GM19193 (cell line): ENCODE data around the gene THAP2.

Experiments used
- POLR2A ChIP-seq: IDR thresholded peaks from 4 replicates; pipeline ENCODE4 v1.6.1; 2011; ENCODE audit not compliant: insufficient read depth, insufficient read length; ENCODE audit errors: extremely low read depth

The THAP2 gene

DNA sequence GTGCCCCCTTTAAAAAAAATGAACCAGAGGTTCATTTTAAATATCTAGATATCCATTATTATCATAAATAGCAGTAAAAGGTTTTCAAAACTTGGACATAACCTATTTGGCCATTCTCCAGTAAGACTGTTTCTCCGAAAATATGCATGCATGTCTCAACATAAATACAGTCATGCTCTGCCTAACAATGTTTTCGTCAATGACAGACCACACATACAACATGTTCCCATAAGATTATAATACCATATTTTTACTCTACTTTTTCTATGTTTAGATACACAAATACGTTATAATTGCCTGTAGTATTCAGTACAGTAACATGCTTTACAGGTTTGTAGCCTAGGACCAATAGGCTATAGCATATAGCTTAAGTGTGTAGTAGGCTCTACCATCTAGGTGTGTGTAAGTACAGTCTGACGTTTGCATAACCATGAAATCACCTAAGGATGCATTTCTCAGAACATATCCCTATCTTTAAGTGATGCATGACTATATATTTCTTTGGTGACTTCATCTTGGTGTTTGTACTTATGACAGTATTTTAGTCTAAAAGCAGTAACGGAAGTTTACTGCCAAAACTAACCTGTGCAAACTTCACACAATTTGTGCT is 25.0 kb downstream of the THAP2 start:
- TF ChIP-seq POLR2A: no peak

DNA sequence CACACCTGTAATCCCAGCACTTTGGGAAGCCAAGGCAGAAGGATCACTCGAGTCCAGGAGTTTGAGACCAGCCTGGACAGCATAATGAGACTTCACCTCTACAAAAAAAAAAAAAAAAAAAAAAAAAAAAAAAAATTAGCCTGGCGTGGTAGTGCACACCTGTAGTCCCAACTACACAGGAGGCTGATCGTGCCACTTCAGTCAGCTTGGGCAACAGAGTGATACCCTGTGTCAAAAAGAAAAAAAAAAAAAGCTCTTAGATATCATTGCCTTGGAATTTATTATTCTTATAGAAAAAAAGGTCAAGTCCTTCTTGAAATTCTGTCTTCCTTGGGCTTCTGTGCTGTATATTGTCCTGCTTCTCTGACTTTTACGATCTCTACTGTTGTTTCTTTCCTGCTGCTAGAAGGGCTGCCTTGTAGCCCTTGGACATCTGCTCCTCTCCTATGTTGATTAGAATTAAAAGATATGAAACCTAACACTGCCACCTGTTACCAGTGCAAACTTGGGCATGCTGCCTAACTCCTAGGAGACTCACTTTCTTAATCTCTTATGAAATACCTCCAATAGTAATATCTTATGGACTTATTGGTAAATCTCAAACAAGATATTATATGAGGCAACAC is 27.5 kb downstream of the THAP2 start:
- no peak for TF ChIP-seq POLR2A

DNA sequence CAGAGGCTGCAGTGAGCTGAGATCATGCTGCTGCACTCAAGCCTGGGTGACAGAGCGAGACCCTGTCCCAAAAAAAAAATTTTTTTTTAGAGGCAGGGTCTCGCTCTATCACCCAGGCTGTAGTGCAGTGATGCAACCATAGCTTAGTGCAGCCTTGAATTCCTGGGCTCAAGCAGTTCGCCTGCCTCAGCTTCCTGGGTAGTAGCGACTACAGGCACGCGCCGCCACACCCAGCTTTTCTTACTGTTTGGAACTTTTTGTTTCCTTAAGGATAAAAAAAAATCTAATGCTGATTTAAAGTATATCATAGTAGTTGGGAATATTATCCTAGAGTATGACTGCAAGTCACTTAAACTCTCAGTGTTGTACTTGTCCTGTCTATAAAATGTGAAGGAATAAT is 29.0 kb downstream of the THAP2 start:
- no peak for TF ChIP-seq POLR2A

DNA sequence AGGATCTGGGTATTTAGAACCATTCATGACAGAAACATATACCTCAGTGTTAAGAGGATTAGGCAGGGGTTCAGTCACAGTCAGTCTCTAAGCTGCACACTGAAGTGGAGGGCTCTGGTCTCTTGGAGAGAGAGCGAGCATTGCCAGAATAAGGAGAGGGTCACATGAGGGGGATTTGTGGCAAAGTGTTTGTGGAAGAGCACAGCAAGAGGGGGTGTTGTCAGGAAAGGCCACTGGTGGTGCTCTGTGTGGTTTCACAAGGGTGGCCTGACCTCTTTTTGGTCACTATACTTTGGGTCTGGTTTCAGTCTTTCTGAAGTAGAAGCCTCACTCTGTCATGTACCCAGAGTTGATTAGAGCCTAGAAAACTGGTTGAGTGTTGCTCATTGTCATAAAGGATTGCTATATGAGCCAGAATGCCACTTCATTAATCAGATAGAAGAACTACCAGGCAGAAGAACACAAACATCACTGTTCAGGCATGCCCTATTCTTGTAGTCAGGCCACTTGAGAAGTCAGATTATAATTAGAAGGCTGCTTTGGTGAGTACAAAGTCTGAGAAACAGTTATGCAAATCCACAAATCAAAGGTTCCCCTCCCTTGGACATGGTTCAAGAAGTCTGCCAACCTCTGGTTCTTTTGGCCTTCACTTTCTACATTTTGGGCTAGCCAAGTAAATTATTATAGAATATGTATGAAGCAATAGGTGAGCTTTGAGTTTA is 30.2 kb downstream of the THAP2 start:
- TF ChIP-seq POLR2A: peak; percentile 17

DNA sequence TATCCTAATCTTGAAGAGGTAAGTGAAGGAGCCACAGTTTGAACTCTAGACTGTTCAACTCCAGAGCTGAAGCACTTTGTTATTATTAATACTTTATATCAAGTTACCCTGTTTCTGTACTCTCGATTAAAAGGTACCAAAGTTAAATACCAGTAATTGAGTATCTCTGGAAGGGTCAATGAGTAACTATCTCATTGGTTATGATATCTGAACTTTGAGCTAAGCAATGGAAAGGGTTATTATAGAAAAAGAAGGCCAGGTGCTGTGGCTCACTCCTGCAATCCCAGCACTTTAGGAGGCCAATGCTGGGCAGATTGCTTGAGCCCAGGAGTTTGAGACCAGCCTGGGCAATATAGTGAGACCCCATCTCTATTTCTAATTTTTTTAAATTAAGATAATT is 31.7 kb downstream of the THAP2 start:
- TF ChIP-seq POLR2A: no peak

DNA sequence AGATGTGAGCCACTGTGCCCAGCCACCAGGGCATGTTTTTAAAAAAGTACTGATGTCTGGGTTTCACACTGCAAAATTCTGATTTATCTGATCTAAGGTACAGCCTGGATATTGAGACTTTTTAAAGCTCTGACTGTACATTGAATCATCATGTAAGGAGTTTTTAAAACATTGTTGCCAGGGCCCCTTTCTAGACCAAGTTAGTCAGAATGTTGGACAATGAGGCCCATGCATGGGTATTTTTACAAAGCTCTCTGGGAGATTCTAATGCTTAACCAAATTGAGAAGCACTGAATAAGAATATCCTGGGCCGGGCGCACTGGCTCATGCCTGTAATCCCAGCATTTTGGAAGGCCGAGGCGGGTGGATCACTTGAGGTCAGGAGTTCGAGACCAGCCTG is 38.5 kb downstream of the THAP2 start:
- TF ChIP-seq POLR2A: no peak

DNA sequence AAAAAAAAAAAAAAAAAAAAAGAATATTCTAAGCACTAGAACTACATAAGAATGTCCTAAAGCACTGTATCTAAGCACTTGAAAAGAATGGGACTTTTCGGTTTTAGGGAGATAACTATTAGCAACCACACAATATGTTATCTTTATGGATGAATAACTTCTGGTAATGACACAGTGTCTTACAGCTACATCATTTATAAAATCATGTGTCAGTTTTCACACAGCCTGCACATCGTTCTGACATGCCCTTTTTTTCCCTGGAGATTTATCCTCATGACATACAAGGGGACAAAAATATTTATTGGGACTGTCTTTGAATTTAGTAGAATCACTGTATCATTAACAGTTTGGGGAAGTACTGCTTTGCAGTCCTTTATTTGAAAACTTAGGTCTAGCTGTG is 39.1 kb downstream of the THAP2 start:
- no peak for TF ChIP-seq POLR2A

DNA sequence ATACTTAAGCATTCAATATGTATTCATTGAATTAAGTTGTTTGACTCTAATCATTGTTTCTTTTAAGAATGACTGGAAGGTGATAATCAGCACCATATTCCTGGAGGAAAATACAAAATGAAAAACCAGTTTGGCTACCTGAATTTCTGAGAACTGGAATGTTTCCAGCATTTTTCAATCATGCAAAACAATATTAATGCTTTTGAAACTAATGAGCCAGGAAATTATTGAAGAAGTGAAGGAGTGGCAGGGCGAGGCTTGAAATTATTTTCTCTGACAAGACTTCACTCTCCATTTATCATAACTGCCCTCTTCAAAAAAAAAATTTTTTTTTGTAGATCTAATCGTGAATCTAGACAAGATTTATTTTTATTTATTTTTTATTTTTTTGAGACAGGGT is 40.8 kb downstream of the THAP2 start:
- TF ChIP-seq POLR2A: no peak

DNA sequence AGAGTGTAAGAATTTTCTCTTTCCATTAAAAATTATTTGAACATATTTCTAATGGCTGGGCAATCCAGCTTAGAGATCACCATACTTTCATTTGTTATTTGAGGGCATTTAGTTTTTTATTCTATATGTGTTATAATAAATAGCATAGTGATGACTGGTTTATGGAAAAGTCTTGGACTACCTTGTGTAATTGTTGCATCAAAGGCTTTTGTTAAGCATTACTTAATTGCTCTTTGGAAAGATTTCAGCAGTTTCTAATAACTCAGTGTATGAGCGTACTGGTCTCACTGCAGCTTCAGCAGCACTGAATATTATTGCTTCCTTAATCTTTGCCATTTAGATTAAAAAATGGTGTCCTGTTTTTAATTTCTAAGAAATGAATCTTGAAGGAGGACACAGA is 44.6 kb downstream of the THAP2 start:
- TF ChIP-seq POLR2A: no peak

DNA sequence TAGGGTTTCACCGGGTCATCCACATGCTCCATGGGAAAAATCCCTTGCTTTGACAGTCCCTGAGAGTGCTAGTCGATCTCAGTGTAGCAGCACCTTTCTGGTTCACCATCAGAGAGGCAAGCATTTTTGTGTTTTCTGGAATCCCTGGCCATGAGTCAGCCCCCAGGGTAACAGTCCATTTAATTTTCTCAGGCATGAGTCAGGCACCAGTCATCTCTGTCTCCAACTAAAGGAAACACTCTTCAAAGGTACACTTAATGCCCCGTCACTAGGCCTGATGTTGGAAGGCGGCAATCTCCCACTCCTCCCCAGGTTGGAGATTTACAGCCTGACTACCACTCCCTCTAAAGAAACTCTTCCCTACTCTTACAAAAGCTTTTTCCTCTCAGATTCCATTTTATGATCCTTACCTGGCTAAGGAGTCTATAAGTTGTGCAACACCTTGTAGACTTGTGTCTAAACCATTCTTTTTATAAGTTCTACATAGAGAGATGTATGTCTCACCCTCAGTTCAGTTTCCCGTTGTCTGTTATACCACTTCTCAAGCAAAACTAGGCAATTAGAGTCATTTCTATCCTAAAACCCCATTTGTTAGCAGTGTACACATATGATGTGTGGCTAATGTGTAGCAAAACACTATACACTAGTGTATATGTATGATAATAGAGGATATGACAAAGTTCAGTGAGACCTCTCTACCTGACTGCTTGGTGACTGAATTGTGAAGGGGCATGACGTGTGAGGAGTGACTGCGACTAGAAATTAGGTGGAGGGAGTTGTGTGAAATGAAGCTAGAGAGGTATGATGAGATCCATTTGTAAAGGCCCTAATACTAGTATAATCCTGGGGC is 46.4 kb downstream of the THAP2 start:
- TF ChIP-seq POLR2A: no peak

DNA sequence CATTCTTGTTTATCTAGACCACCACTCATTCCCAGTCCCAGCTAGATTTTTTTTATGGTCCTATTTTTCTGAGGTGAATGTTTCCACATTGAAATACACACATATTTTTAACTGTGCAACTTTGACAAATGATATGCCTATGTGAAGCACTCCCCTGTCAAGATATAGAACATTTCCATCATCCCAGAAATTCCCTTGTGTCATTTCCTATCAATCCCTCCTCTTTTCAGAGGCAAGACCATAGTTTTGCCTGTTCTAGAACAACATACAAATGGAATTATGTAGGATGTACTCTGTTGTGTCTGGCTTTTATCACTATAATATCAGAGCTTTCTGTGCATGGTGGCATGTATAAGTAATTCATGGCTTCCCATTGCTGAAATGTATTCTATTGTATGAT is 54.5 kb downstream of the THAP2 start:
- TF ChIP-seq POLR2A: no peak

DNA sequence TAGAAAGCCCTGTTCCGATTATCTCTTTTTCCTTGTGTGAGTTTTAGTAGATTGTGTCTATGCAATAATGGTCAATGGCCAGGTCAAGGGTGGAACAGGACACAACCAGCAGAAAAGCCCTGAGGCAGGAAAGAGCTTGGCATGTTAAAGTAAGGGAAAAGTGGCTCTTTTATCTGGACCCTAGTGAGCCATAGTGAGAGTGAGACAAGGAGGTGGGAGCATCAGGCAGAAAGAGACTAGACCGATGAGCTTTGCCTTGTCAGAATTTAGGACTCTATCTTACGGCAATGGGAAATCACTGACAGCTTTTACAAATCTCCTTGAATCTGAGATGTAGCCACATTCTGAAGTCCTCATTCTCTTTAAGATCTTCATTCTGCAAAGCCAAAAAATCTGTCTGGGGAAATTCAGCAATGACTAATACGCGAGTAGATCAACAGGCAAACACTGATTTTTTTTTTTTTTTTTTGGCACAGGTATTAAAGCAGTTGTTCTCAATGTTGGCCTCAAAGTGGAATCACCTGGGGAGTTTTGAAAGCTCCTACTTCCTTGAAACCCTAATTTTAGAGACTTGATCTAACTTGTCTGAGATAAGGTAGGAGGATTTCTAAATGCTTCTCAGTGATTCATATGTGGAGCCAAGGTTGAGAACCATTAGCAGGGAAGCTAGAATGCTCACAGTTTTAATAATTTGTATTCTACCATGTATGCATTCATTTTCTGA is 55.7 kb downstream of the THAP2 start:
- no peak for TF ChIP-seq POLR2A

DNA sequence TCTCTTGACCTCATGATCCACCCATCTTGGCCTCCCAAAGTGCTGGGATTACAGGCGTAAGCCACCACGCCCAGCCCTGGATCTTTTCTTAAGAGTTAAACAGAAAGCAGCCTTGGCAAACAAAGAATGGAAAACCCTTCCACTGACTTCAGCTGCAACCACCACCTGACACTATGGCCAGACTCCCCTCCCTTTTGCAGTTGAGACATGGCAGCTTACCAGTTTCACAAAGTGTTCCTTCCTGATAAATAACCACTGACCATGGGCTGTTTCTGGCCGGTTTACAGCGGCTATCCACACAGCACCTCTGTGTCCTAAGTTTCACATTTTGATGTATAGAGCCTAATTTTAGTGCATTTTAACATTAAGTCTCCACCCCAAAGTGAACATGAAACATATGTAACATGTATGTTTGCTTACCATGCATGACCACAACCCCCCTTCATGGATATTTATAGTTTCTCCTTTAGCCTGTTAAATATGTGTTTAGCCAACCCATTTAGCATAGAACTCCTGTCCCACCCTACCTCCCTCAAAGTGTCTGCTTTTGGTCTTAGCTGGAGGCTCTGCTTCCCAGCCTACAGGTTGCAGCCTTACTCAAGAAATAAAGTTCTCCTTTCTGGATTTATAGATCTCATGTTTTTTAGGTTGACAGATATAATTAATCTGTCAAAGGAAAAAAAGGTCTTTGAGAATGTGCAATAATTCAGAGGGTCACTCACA is 57.8 kb downstream of the THAP2 start:
- no peak for TF ChIP-seq POLR2A

DNA sequence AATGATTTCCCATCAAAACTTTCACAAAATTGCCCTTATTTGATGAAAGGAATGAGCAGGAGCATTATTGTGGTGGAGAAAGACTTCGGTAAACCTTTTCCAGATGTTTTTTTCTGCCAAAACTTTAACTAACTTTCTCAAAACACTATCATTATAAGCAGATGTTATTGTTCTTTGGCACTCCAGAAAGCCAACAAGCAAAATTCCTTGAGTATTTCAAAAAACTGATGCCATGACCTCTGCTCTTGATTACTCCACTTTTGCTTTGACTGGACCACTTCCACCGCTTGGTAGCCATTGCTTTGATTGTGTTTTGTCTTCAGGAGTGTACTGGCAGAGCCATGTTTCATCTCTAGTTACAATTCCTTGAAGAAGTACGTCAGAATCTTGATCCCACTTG is 60.9 kb downstream of the THAP2 start:
- TF ChIP-seq POLR2A: no peak
